GM13977 (cell line): Measurements from ENCODE around the gene GTSF1L.

Experiments
- DNase-seq: peaks from one replicate; pipeline ENCODE4 v3.0.0; 2012; ENCODE audit warnings: low spot score
- in situ Hi-C: fragments of 300-500 bp; cut with MboI; formaldehyde crosslinking; loops from one replicate; pipeline ENCODE4 v1.12.0; 2022; ENCODE audit warnings: low sequenced_read_pairs, low pct_unique_long_range_greater_than_20kb, mixed read lengths, inconsistent platforms; ENCODE audit not compliant: unreplicated experiment
- TF ChIP-seq, protein P1 (sequence below): IDR thresholded peaks from 2 replicates; pipeline ENCODE4 v1.5.1; 2012; ENCODE audit warnings: mild to moderate bottlenecking, control low read depth; ENCODE audit not compliant: insufficient read depth; ENCODE audit errors: extremely low read depth, missing control alignments

The GTSF1L gene

DNA sequence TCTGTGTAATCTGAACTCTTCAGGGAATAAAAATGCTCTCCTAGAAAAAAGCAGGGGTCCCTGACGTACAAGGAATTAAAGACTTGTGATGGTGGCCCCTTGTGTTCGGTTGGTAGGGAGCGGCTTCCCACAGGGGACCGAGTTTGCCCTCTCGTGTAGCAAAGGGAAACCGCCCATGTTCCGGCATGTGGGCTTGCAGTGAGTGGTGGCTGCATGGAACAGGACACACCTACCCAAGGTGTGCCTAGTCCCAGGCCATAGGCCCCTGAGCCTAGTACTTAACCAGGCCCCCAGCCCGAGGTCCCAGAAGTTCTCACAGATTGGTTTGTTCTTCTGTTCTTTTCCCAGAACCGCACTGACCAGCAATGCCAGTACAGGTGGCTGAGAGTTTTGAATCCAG lies 44.4 kb downstream of the GTSF1L start:
- DNase-seq, result no peak
- TF ChIP-seq, protein P1, sequence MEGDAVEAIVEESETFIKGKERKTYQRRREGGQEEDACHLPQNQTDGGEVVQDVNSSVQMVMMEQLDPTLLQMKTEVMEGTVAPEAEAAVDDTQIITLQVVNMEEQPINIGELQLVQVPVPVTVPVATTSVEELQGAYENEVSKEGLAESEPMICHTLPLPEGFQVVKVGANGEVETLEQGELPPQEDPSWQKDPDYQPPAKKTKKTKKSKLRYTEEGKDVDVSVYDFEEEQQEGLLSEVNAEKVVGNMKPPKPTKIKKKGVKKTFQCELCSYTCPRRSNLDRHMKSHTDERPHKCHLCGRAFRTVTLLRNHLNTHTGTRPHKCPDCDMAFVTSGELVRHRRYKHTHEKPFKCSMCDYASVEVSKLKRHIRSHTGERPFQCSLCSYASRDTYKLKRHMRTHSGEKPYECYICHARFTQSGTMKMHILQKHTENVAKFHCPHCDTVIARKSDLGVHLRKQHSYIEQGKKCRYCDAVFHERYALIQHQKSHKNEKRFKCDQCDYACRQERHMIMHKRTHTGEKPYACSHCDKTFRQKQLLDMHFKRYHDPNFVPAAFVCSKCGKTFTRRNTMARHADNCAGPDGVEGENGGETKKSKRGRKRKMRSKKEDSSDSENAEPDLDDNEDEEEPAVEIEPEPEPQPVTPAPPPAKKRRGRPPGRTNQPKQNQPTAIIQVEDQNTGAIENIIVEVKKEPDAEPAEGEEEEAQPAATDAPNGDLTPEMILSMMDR, result no peak
- in situ Hi-C loops, result no loop called here

DNA sequence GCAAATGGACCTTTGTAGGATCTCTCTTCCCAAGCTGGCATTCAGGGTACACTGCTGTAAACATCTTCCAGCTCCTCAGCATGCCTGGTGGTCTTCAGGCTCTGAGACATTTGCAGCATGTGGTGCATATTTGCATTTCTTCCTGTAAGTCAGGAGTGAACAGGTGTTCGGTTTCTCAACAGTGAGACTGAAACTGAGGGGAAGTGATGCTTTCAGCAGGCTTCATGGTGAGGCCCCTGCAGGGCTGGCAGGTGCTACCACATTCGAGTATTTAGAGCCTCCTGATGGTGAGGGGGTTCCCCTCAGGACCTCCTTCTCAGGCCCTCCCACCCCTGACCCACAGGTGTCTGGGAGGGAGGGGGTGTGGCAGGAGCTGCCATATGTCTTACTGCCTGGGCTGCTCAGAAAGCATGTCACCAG lies 44.8 kb downstream of the GTSF1L start:
- in situ Hi-C loops, result no loop called here
- DNase-seq, result peak; percentile 81
- TF ChIP-seq, protein P1, result no peak

DNA sequence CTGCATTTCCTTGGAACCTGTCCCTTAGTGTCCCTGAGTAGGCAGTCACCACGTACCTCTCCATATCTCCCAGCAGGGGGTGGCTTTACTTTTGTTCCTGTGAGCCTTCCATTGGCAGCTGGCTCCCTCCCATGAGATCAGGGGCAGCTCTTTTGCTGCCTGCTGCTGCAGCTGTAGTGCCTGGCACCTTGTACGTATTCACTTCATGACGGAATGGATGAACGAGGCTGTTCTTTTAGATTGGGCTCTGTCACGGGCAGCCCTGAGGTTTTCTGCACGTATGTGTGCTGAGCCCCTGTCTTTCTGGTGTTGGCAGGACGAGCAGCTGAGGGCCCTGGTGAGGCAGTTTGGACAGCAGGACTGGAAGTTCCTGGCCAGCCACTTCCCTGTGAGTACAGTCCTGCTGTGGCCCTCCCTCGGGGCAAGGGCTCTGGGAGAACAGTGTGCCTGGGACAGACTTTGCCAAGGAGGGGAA lies 45.3 kb downstream of the GTSF1L start:
- in situ Hi-C loops, result no loop called here
- DNase-seq, result no peak
- TF ChIP-seq, protein P1, result no peak

DNA sequence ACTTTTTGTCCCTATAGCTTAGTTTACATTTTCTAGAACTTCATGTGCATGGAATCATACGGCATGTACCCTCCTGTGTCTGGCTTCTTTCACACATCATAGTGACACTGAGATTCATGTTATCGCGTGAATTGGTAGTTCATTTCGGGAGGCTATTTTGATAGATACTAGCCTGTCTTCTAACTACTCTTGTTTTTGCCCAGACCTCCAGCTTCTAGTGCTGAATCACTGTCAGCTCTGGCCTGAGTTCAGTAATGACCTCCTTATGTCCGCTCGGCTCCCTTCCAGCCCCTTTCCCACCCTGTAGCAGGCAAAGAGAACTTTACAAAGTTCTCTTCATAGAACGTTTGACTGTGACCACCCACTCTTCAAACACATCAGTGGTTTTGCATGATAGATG lies 45.8 kb downstream of the GTSF1L start:
- DNase-seq, result no peak
- TF ChIP-seq, protein P1, result no peak
- in situ Hi-C loops, result no loop called here

DNA sequence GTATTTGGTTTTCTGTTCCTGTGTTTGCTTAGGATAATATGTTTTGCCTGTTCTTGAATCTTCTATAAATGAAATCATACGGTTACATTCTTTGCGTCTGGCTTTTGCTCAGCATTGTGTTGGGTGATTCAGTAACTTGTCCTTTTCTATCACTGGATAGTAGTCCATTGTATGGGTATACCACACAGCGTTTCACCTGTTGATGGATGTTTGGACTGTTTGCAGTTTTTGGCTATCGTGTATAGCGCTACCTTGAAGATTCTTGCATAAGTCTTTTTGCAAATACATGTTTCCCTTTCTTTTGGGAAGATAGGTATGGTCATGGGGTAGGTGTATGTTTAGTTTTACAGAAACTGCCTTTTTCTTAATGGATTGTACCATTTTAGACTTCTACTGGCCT lies 50.4 kb downstream of the GTSF1L start:
- TF ChIP-seq, protein P1, result no peak
- in situ Hi-C loops, result no loop called here

More for the DNA sequence above, 50.4 kb downstream of the GTSF1L start:
- no peak for DNase-seq
